BLaER1 (cell line): ENCODE data around the gene PEF1.
A peak's percentile ranks its signal among the peaks of the same experiment; 100 is the strongest.

Experiments used
- H3K27ac ChIP-seq: shearing (Covaris generic); formaldehyde crosslinking; 2 replicates; pipeline ENCODE4 v1.8.1; 2022
- H3K27me3 ChIP-seq: shearing (Covaris generic); formaldehyde crosslinking; 2 replicates; pipeline ENCODE4 v1.8.1; 2022
- H3K36me3 ChIP-seq: shearing (Covaris generic); formaldehyde crosslinking; 2 replicates; pipeline ENCODE4 v1.8.1; 2022
- H3K4me1 ChIP-seq: shearing (Covaris generic); formaldehyde crosslinking; 2 replicates; pipeline ENCODE4 v1.8.1; 2022
- H3K4me2 ChIP-seq: shearing (Covaris generic); formaldehyde crosslinking; 2 replicates; pipeline ENCODE4 v1.8.1; 2022
- H3K4me3 ChIP-seq: shearing (Covaris generic); formaldehyde crosslinking; 2 replicates; pipeline ENCODE4 v1.8.1; 2022
- H3K9ac ChIP-seq: shearing (Covaris generic); formaldehyde crosslinking; 2 replicates; pipeline ENCODE4 v1.8.1; 2022
- H3K9me3 ChIP-seq: shearing (Covaris generic); formaldehyde crosslinking; 2 replicates; pipeline ENCODE4 v1.8.1; 2022
- H4K20me1 ChIP-seq: shearing (Covaris generic); formaldehyde crosslinking; 2 replicates; pipeline ENCODE4 v1.8.1; 2022
- Cebpa-rat ChIP-seq: shearing (Covaris generic); IDR thresholded peaks from 2 replicates; pipeline ENCODE4 v1.8.1; 2022

Gene PEF1

GRCh38 chr1:31644560-31645273 is at the start of gene PEF1:
Gene PEF1 (minus strand): TSS chr1:31644876. CDS start chr1:31644864, 12 bp downstream.
- peaks cover 19% of the 10 kb centered on the region for H4K20me1 ChIP-seq
- H3K27me3 ChIP-seq: no peaks in the 10 kb centered on the region
- H3K36me3 ChIP-seq: peaks cover 16% of the 10 kb centered on the region
- H3K4me1 ChIP-seq: peaks cover 34% of the 10 kb centered on the region
- peak within 1 kb of the TSS; percentile 94 for H3K4me2 ChIP-seq
- peak within 1 kb of the TSS; percentile 87 for H3K27ac ChIP-seq
- H3K4me3 ChIP-seq: peak within 1 kb of the TSS; percentile 79
- H3K9ac ChIP-seq: peak within 1 kb of the TSS; percentile 93
- no peaks in the 10 kb centered on the region for H3K9me3 ChIP-seq
- TF ChIP-seq Cebpa-rat: no peak

- TF ChIP-seq Cebpa-rat: no peak
- Histone ChIP-seq H3K4me3 (no peak overlapping the region), H3K9ac (no peak overlapping the region), H3K4me1 (no peaks in the 10 kb centered on the region), H3K36me3 (no peaks in the 10 kb centered on the region), H3K27ac (no peak overlapping the region), H4K20me1 (no peaks in the 10 kb centered on the region), H3K4me2 (no peak overlapping the region), H3K9me3 (no peaks in the 10 kb centered on the region), H3K27me3 (no peaks in the 10 kb centered on the region)
Measured at GRCh38 chr1:31693231-31693630, 48.6 kb upstream of the PEF1 start.

DNA sequence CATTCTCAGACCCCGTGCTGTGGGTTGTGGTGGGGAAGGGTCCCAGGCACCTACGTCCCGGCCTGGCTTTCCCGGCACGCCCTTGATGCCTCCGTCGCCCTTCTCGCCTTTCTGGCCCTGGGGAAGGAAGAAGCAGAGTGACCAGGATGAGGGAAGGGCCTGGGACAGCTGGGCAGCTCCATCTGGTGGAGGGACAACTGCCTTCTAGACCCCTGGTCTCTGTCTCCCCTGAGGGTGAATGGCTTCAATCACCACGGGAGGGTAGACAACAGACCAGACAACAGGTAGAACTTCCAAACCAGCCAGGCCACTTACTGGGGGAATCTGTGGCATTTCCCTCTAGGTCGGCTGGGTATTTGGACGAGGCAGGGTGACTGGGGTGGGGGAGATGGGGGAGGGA is 47.3 kb upstream of the PEF1 start:
- no peaks in the 10 kb centered on the region for H3K9me3 ChIP-seq
- H3K36me3 ChIP-seq: no peaks in the 10 kb centered on the region
- no peak overlapping the region for H3K4me2 ChIP-seq
- TF ChIP-seq Cebpa-rat: no peak
- H3K27ac ChIP-seq: no peak overlapping the region
- H3K27me3 ChIP-seq: no peaks in the 10 kb centered on the region
- no peaks in the 10 kb centered on the region for H3K4me1 ChIP-seq
- no peak overlapping the region for H3K9ac ChIP-seq
- no peaks in the 10 kb centered on the region for H4K20me1 ChIP-seq
- no peak overlapping the region for H3K4me3 ChIP-seq

DNA sequence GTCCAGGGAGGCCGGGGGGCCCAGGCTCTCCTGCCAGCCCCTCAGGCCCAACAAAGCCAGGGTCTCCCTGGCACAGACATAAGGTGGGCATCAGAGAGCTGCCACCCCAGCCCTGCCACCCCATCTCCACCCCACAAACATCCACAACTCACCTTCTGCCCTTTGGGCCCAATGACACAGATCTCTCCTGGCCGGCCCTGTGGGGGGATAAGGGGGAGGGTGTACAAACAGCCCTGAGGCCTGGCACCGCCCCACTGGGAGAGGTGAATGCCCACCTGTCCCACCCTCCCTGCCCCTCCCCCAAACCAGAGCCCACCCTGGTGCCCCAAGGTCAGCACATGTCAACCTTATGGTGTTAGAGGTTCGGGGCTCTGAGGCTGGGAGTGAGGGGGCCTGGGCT is 46.8 kb upstream of the PEF1 start:
- Histone ChIP-seq H3K27me3 (no peaks in the 10 kb centered on the region), H4K20me1 (no peaks in the 10 kb centered on the region), H3K4me2 (no peak overlapping the region), H3K4me1 (no peaks in the 10 kb centered on the region), H3K36me3 (no peaks in the 10 kb centered on the region), H3K9me3 (no peaks in the 10 kb centered on the region), H3K9ac (no peak overlapping the region), H3K4me3 (no peak overlapping the region), H3K27ac (no peak overlapping the region)
- no peak for TF ChIP-seq Cebpa-rat

DNA sequence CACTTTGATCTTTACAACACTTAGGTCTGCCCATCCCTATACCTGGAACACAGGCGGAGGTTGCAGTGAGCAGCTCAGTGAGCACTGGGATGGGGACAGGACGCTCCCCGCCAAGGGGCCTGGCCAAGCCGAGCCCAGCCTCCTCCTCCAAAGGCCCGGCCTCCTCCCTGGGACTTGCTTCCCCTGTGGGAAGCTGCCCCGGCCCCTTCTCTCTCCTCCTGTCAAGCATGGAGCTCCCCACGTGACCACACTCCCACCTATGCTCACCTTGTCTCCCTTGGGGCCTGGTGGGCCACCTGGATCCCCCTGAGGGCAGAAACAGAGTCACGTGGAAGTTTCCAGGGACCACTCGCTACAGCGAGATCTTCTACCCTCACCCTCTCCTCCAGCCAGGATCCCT is 46.2 kb upstream of the PEF1 start:
- TF ChIP-seq Cebpa-rat: no peak
- H3K27ac ChIP-seq: no peak overlapping the region

GRCh38 chr1:31689854-31690253 is 45.2 kb upstream of the PEF1 start:
- H3K9me3 ChIP-seq: no peaks in the 10 kb centered on the region
- TF ChIP-seq Cebpa-rat: no peak

More for the DNA sequence above, 46.2 kb upstream of the PEF1 start:
- no peak overlapping the region for H3K9ac ChIP-seq
- no peaks in the 10 kb centered on the region for H3K9me3 ChIP-seq
- no peaks in the 10 kb centered on the region for H3K27me3 ChIP-seq
- no peak overlapping the region for H3K4me2 ChIP-seq
- H4K20me1 ChIP-seq: no peaks in the 10 kb centered on the region
- no peaks in the 10 kb centered on the region for H3K36me3 ChIP-seq
- H3K4me1 ChIP-seq: no peaks in the 10 kb centered on the region
- no peak overlapping the region for H3K4me3 ChIP-seq

DNA sequence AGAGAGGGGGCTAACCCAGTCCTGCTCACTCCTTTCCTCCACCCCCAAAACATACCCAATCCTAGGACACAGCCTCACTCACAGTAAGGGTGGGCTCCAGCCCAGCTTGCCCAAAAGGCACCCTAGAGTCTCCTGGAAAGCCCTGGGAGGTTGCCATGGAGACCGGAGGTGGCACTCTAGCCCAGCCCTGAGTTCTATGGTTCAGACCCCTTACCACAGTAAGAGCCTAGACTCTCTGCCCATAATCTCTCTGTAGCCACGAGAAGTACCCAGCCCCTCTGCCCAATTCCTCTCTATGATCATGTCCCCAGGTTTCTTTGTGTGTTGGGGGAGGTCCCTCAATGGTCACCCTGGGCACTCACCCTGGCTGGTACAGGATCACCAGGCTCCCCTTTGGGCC is 44.7 kb upstream of the PEF1 start:
- no peaks in the 10 kb centered on the region for H4K20me1 ChIP-seq
- no peaks in the 10 kb centered on the region for H3K36me3 ChIP-seq
- no peak overlapping the region for H3K4me3 ChIP-seq
- H3K9ac ChIP-seq: no peak overlapping the region
- H3K4me1 ChIP-seq: no peaks in the 10 kb centered on the region
- no peak for TF ChIP-seq Cebpa-rat
- no peak overlapping the region for H3K4me2 ChIP-seq
- H3K9me3 ChIP-seq: no peaks in the 10 kb centered on the region
- H3K27me3 ChIP-seq: no peaks in the 10 kb centered on the region
- no peak overlapping the region for H3K27ac ChIP-seq

More at GRCh38 chr1:31689854-31690253, 45.2 kb upstream of the PEF1 start:
- no peak overlapping the region for H3K4me3 ChIP-seq
- no peaks in the 10 kb centered on the region for H3K27me3 ChIP-seq
- no peak overlapping the region for H3K4me2 ChIP-seq
- H3K9ac ChIP-seq: no peak overlapping the region
- no peak overlapping the region for H3K27ac ChIP-seq
- H3K4me1 ChIP-seq: no peaks in the 10 kb centered on the region
- H3K36me3 ChIP-seq: no peaks in the 10 kb centered on the region
- H4K20me1 ChIP-seq: no peaks in the 10 kb centered on the region

GRCh38 chr1:31688233-31688918 is 43.7 kb upstream of the PEF1 start:
- H3K4me2 ChIP-seq: no peak overlapping the region
- no peak overlapping the region for H3K4me3 ChIP-seq
- no peaks in the 10 kb centered on the region for H3K36me3 ChIP-seq
- no peaks in the 10 kb centered on the region for H4K20me1 ChIP-seq
- no peaks in the 10 kb centered on the region for H3K4me1 ChIP-seq
- H3K27ac ChIP-seq: no peak overlapping the region
- no peak for TF ChIP-seq Cebpa-rat
- H3K9me3 ChIP-seq: no peaks in the 10 kb centered on the region
- H3K9ac ChIP-seq: no peak overlapping the region
- no peaks in the 10 kb centered on the region for H3K27me3 ChIP-seq

- H3K4me3 ChIP-seq: no peak overlapping the region
- no peak overlapping the region for H3K27ac ChIP-seq
- no peaks in the 10 kb centered on the region for H3K4me1 ChIP-seq
- TF ChIP-seq Cebpa-rat: no peak
- no peaks in the 10 kb centered on the region for H3K9me3 ChIP-seq
- no peak overlapping the region for H3K4me2 ChIP-seq
- no peak overlapping the region for H3K9ac ChIP-seq
- no peaks in the 10 kb centered on the region for H3K27me3 ChIP-seq
- no peaks in the 10 kb centered on the region for H4K20me1 ChIP-seq
- no peaks in the 10 kb centered on the region for H3K36me3 ChIP-seq
Measured at GRCh38 chr1:31687601-31688000, 42.9 kb upstream of the PEF1 start.

- no peak overlapping the region for H3K27ac ChIP-seq
- no peak for TF ChIP-seq Cebpa-rat
Measured at GRCh38 chr1:31685795-31686194, 41.1 kb upstream of the PEF1 start.

More at GRCh38 chr1:31685795-31686194, 41.1 kb upstream of the PEF1 start:
- Histone ChIP-seq H3K4me3 (no peak overlapping the region), H3K27me3 (no peaks in the 10 kb centered on the region), H3K4me1 (peaks cover 6% of the 10 kb centered on the region; the same call in 1 of the 2 replicates), H3K9me3 (no peaks in the 10 kb centered on the region), H4K20me1 (no peaks in the 10 kb centered on the region), H3K4me2 (no peak overlapping the region), H3K36me3 (no peaks in the 10 kb centered on the region), H3K9ac (no peak overlapping the region)
